Activated CD4-positive, alpha-beta T cell treated with anti-CD3 and anti-CD28 coated beads for 24 hours (primary cell): ENCODE data around the gene AQP7.
"Not testable (repeated sequence)": the region's sequence is repeated elsewhere in the genome, so short reads cannot be mapped to it uniquely, and the experiment has no call there.

ENCODE experiments used
- DNase-seq, 2 donors: peaks; one replicate each; pipeline ENCODE4 v3.0.0-alpha.2; 2020; ENCODE audit warnings: low read depth in 2 of 2

AQP7 gene

GRCh38 chr9:33402371-33402770 lies at the start of gene AQP7:
TSS of gene AQP7 (minus strand) at chr9:33402568. CDS start at chr9:33401262, 1,306 bp downstream.
- DNase-seq, result not testable (repeated sequence)

DNA sequence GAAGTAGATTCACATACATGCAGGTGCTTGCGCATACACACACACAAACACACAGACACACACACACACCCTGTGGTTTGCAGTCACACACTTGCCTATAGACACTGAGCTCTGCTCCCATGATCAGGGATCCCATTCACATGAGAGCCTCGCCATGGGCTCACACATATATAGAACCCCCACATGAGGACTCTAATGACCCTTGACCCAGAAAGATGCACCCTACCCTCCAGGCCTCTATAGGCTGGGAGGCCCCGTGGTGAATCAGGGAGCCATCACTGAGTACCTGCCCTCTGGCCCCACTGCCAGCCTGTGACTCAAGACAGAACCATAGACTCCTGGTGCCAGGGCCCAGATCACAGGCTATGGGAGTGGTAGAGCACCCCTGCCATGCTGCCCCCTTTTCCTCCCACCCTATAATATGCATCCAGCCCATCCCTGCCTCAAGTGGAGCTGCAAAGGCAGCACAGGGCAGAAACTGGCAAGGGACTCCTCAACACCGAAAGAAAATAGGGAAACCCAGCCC lies 48.3 kb upstream of the AQP7 start:
- DNase-seq, result no peak

DNA sequence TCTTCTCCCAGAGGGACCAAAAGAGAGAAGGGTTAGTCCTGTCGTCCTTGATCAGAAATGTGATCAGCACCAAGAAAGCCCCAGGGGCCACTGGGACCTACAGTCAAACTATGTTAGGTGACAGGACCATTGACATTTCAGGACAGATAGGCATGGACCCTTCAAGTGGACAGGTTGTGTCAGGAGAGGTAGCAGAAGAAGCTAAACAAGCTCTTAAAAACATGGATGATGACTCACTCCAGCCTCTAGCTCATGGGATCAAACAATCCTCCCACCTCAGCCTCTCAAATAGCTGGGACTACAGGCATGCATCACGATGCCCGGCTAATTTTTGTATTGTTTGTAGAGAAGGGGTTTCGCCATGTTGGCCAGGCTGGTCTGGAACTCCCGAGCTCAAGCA lies 47.3 kb upstream of the AQP7 start:
- DNase-seq, result no peak

GRCh38 chr9:33447799-33448553 lies 45.6 kb upstream of the AQP7 start:
- DNase-seq, result no peak

GRCh38 chr9:33446946-33447798 lies 44.8 kb upstream of the AQP7 start, which contains the start of gene AQP3:
TSS of gene AQP3 (minus strand) at chr9:33447593. CDS start at chr9:33447530, 63 bp downstream.
- peak; percentile 44 to 47 for DNase-seq

GRCh38 chr9:33446240-33446945 lies 44.0 kb upstream of the AQP7 start:
- DNase-seq, result peak in 1 of 2 donors; percentile 40

DNA sequence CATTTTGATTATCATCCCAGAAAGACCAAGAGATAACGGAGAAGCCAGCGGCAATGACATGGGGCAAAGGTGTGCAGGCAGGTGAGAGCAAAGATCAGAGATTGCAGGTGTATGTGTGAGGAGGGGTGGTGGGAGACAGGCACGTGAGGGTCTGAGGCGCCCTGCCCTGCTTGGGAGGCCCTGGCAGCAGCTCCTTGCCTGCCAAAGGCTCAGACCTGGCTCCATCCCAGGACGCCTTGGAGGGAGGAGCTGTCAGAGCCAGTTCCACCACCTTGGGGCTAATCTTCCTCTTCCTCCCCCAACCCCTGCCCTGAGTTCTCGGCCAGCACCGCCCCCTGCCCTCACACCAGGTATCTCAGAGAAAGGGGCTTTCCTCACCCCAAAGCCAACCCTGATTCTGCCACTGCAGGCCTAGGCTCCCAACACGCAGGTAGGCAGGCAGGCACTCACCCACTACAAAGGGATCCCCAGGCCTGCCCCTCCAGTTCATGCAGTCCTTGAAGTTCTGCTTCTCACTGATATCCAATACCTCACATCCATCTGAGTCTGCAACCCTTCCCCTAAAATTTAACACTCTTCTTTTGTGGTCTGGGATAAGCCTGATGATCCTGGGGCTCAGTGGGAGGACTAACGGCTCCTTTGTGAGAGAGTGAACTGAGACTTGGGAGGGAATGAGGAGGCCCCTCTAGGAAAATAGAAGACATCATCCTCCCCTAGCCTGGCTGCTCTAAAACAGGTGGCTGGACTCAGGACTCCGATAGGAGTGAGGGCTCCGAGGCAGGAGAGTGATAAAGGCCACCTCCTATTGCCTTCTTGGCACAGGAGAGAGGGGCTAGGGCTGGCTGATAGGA lies 43.2 kb upstream of the AQP7 start:
- no peak for DNase-seq

- DNase-seq, result no peak
Observed at GRCh38 chr9:33443464-33444154, 41.2 kb upstream of the AQP7 start.

GRCh38 chr9:33443047-33443446 lies 40.7 kb upstream of the AQP7 start:
- DNase-seq, result no peak

DNA sequence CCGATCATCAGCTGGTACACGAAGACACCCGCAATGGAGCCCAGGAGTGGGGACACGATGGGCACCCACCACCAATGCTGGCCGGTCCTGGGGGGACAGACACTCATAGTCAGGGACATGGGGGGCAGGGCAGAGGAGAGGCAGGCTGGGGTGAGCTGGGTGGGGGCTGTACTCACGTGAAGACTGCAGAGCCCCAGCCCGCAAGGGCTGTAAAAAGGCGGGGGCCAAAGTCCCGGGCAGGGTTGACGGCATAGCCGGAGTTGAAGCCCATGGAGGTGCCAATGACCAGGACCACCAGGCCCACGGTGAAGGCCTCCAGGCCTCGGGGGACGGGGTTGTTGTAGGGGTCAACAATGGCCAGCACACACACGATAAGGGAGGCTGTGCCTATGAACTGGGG lies 39.8 kb upstream of the AQP7 start:
- no peak for DNase-seq

GRCh38 chr9:33440609-33441008 lies 38.2 kb upstream of the AQP7 start:
- no peak for DNase-seq

- no peak for DNase-seq
Observed at GRCh38 chr9:33440204-33440603, 37.8 kb upstream of the AQP7 start.

GRCh38 chr9:33439731-33440130 lies 37.4 kb upstream of the AQP7 start:
- no peak for DNase-seq

DNA sequence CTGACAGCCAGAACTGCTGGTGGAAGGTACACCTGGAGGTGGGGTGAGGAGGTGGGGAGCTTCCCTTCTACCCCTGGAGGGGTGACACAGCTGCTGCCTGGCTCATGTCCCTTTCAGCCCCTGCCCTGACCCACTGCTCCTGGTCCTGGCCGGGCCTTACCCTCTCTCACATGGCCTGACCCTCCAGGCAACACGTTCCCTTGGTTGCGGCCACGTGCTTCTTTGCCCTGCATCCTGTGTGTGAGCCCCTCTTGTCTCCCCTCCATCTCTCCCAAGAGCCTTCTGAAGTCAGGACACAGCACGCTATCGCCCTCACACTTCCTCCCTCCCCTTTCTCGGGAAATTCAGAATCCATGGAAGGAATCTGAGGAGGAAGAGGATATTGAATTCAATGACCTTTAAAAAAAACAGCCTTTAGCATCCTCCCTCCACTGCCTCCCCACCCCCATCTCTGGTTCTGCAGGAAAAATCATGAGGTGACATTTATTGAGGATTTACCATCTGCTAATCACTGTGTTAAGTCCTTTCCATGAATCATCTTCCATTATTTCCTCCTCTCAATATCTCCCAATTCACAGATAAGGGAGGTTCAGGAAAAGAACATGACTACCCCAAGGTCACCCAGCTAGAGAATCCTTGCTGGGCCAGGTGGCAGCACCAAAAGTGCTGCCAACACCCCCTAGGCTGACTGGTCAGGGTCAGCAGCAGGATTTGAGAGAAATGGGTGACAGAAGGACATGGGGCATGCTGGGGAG lies 36.7 kb upstream of the AQP7 start:
- DNase-seq, result no peak

DNA sequence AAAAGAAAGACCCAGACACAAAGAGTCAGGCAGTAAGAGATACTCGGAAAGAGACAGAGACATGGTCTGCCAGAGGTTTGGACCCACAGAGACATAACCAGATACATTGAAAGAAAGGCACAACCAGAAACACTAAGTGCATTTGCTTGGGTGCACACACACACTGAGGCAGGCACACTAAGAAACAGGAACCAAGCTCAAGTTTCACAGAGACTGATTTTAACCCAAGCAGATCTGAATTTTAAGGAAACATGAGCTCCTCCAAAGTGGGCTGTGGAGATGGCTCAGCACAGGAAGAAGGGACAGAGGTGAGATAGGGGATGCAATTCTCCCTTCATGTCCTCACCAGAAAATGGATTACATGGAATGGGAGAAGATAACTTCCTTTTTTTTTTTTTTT lies 35.5 kb upstream of the AQP7 start:
- no peak for DNase-seq

DNA sequence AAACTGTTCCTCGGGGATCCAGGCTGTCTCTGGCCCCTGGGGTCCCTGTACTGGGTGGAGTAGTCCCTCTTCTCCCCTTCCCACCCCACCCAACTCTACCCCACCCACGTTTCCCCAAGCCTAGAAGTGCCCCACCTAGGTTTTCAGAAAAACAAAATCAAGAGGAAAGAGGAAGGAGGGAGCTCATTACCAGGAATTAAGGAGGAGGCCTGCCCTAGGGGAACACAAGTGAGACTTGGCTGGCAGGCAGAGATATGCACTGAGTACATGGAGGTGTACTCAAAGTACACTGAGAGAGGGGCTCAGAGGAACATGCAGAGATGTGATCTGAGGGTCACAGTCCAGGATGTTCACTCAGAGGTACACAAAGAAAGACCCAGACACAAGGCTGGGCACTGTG lies 34.8 kb upstream of the AQP7 start:
- no peak for DNase-seq

DNA sequence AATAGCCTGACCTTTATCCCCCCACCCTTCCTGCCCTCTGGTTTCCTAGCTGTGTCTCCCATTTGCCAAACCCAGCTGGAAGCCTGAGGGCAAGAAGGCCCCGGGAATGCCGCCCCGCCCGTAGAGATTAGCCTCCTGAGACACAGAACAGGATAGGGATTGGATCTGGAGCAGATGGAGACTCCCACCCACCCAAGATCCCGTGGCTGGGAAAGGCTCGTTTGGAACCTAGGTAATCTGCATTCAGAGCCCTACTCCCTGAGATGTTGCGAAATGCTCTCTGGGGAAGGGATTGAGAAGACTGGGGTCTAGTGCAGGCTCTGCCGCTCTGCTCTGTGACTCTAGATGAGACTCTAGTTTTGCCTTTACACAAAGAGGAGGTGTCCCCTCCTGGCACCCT lies 34.1 kb upstream of the AQP7 start:
- DNase-seq, result no peak

GRCh38 chr9:33435821-33436277 lies 33.5 kb upstream of the AQP7 start:
- DNase-seq, result no peak

DNA sequence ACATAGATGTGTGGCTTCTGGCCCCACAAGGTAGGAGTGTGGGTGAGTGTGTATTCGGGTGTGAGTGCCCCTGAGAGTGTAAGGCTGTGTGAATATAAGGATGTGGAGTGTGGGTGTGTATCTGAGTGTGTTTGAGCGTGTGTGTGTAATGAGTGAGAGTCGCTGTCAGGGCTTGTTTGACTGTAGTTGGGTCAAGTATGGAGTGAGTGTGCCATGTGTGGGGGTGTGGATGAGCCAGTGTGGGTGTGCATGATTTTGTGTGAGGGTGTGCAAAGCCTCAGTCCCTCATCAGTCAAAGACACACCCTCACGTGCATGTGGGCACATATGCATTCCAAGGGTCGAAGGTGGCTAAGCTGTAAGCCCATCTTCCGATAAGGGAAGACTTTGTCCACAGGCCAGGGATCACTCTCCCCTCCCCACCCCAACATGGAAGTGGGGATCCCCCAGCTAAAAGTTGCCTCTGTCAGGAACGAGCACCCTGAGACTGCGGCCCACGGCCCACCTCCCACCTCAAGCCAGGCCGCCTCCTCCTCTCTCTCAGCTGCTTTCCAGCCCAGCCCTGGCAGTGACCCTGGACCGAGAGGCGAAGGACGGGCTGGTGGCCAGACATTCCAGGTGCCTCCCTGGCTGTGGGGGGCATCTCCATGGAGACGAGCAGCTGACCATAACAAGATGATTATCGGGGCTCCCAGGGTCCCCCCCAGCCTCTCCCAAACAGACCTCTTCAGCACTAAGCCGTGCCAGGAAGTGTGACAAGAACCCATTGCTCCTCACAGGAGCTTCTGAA lies 32.1 kb upstream of the AQP7 start:
- DNase-seq, result no peak
